GM12874 (cell line): ENCODE results near the gene CDC37.

ENCODE experiments used
- CTCF ChIP-seq: IDR thresholded peaks from 2 replicates; pipeline ENCODE4 v1.5.1; 2011; ENCODE audit warnings: low read depth, mild to moderate bottlenecking, control low read depth, low read length, moderate library complexity; ENCODE audit not compliant: insufficient read depth

Gene CDC37

GRCh38 chr19:10384580-10384979, 18.8 kb downstream of the CDC37 start:
- TF ChIP-seq CTCF: no peak

- no peak for TF ChIP-seq CTCF
Observed at GRCh38 chr19:10380313-10381102, 22.8 kb downstream of the CDC37 start, which contains the start of gene TYK2. Gene TYK2, minus strand, starts transcription at chr19:10380572. Its CDS starts 2,166 bp downstream, at chr19:10378406.

GRCh38 chr19:10379880-10380312, 23.4 kb downstream of the CDC37 start:
- TF ChIP-seq CTCF: no peak

- TF ChIP-seq CTCF: no peak
Observed at GRCh38 chr19:10378124-10378523, 25.2 kb downstream of the CDC37 start.

GRCh38 chr19:10374931-10375330, 28.4 kb downstream of the CDC37 start:
- TF ChIP-seq CTCF: no peak

GRCh38 chr19:10372690-10373089, 30.7 kb downstream of the CDC37 start:
- no peak for TF ChIP-seq CTCF

GRCh38 chr19:10368101-10368803, 35.1 kb downstream of the CDC37 start:
- no peak for TF ChIP-seq CTCF
